Measurements from ENCODE around the gene SLC37A2. TPM values are rescaled to one million over a fixed set of nuclear protein-coding genes. Genes with fewer than 3 reads are reported as not detected.

SLC37A2 gene
- total and polyA plus RNA-seq, 8 donors = 0.87 to 5.3 (median 3.2) TPM; not detected in 2

GRCh38 chr11:125076378-125076945, 13.4 kb downstream of the SLC37A2 start:
- no peak for DNase-seq
- Histone ChIP-seq H3K27ac (no peak overlapping the region), H3K4me1 (peaks cover 0 to 10% (median 5%) of the 10 kb centered on the region in 4 donors), H3K9me3 (no peaks in the 10 kb centered on the region), H3K36me3 (no peaks in the 10 kb centered on the region), H3K4me3 (no peak overlapping the region), H3K27me3 (peaks cover 0 to 16% (median 0%) of the 10 kb centered on the region in 3 donors)
- intact Hi-C loops (cut with DNase I; ENCODE audit: low total_unique reads) = no loop called here
- TF ChIP-seq CTCF (IDR thresholded peaks at IDR 0.05) (no peak), POLR2A (IDR thresholded peaks at IDR 0.05) (no peak), EP300 (IDR thresholded peaks at IDR 0.05) (no peak), POLR2AphosphoS5 (IDR thresholded peaks at IDR 0.05) (no peak)
- WGBS, 5 donors = 76 to 90% (median 85%) methylated on average over 6 to 14 of the region's 14 CpGs

GRCh38 chr11:125078016-125078415, 14.9 kb downstream of the SLC37A2 start:
- peaks cover 0 to 25% (median 0%) of the 10 kb centered on the region in 3 donors for H3K27me3 ChIP-seq
- H3K4me3 ChIP-seq = no peak overlapping the region
- no peaks in the 10 kb centered on the region for H3K9me3 ChIP-seq
- DNase-seq = no peak
- H3K36me3 ChIP-seq = no peaks in the 10 kb centered on the region
- WGBS, 5 donors = 91 to 97% (median 94%) methylated on average over 11 of the region's 11 CpGs
- H3K4me1 ChIP-seq = no peaks in the 10 kb centered on the region
- TF ChIP-seq EP300 (IDR thresholded peaks at IDR 0.05) (no peak), POLR2AphosphoS5 (IDR thresholded peaks at IDR 0.05) (no peak), POLR2A (IDR thresholded peaks at IDR 0.05) (no peak), CTCF (IDR thresholded peaks at IDR 0.05) (no peak)
- no peak overlapping the region for H3K27ac ChIP-seq
- intact Hi-C loops (cut with DNase I; ENCODE audit: low total_unique reads) = no loop called here

GRCh38 chr11:125078516-125079140, 15.5 kb downstream of the SLC37A2 start:
- Histone ChIP-seq H3K4me1 (no peaks in the 10 kb centered on the region), H3K27me3 (peaks cover 0 to 26% (median 0%) of the 10 kb centered on the region in 3 donors), H3K9me3 (no peaks in the 10 kb centered on the region), H3K4me3 (no peak overlapping the region), H3K27ac (no peak overlapping the region), H3K36me3 (no peaks in the 10 kb centered on the region)
- TF ChIP-seq POLR2A (IDR thresholded peaks at IDR 0.05) (no peak), EP300 (IDR thresholded peaks at IDR 0.05) (no peak), POLR2AphosphoS5 (IDR thresholded peaks at IDR 0.05) (no peak), CTCF (IDR thresholded peaks at IDR 0.05) (no peak)
- 88 to 96% (median 92%) methylated on average over 14 of the region's 14 CpGs for WGBS, 5 donors
- DNase-seq = no peak
- intact Hi-C loops (cut with DNase I; ENCODE audit: low total_unique reads) = no loop called here

- intact Hi-C loops (cut with DNase I; ENCODE audit: low total_unique reads) = no loop called here
- Histone ChIP-seq H3K27me3 (peaks cover 0 to 23% (median 0%) of the 10 kb centered on the region in 3 donors), H3K36me3 (no peaks in the 10 kb centered on the region), H3K4me1 (no peaks in the 10 kb centered on the region), H3K9me3 (no peaks in the 10 kb centered on the region), H3K27ac (no peak overlapping the region), H3K4me3 (no peak overlapping the region)
- 80 to 85% (median 81%) methylated on average over 18 of the region's 18 CpGs for WGBS, 5 donors
- DNase-seq = no peak
- no peak for TF ChIP-seq CTCF (IDR thresholded peaks at IDR 0.05)
These were observed 16.2 kb downstream of the SLC37A2 start for GRCh38 chr11:125079151-125079877.
